ENCODE data around the gene APLP1.
"Not testable (repeated sequence)": the region's sequence is repeated elsewhere in the genome, so short reads cannot be mapped to it uniquely, and the experiment has no call there.

Gene APLP1

DNA sequence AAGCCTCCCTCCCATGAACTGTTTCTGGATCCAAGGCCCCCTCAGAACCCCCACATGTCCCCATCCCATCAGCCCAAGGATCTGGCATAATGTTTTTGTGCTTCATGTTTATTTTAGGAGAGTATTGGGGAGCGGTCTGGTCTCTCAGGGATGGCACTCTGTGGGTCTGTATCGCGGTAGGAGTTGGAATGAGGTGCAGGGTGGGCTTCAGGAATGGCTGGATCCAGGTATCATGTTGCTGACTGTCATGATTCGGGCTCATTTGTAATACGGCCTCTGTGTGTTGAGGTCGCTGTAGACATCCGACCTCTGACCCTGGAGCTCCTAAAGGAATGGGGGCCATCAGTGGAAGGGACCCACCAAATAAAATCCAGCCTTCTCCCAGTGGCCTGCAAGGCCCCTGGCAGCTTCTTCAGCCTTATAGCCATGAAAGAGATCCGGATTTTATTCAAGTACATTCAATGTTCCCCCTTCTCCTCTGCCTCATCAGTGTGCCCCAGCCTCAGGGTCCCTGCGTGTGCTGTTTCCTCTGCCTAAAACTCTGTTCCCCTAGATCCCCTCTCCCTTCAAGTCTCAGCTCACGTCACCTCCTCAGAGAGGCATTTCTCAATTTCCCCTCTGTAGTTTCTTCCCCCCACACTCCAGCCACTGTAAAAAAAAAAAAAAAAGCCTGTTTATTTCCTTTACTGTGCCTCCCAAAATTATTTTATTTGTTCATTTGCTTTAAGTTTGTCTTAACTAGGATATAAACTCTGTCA is 36.1 kb downstream of the APLP1 start:
- DNase-seq (ENCODE audit: low read depth), result no peak

DNA sequence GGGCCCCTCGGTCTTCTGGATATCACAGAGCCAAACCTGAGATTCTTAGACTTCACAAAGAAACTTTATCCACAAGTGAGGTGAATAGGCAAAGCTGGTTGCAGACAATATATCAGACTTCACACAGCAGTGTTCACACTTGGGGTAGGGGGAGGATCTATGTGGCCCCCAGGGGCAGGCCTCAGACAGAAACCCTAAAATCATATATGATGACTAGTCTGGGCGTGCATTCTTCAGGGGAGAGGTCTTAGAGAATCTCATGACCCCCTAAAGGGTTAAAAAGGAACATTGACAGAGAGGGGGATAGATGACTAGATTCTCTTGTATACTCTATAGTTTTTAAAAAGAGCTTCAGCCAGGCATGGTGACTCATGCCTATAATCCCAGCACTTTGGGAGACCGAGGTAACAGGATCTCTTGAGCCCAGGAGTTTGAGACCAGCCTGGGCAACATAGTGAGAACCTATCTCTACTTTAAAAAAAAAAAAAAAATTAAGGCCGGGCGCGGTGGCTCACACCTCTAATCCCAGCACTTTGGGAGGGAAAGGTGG is 36.9 kb downstream of the APLP1 start:
- no peak for DNase-seq (ENCODE audit: low read depth)

DNA sequence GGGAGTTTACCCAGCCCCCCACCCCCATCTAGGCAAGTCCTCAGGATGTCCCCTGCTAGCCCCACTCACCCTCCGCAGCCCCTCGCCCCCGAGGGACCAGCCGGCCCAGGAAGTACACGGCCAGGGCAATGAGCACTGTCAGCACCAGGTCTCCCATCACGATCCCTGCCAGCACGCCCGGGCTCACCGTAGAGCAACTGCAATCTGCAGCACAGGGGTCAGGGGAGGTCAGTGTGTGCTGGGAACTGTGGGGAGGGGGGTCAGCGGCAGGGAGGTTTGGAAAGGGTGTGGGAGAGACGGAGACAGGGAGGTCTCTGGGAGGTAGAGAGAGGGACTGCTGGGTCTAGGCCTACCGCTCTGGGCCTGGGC is 39.0 kb downstream of the APLP1 start:
- DNase-seq (ENCODE audit: low read depth), result no peak

DNA sequence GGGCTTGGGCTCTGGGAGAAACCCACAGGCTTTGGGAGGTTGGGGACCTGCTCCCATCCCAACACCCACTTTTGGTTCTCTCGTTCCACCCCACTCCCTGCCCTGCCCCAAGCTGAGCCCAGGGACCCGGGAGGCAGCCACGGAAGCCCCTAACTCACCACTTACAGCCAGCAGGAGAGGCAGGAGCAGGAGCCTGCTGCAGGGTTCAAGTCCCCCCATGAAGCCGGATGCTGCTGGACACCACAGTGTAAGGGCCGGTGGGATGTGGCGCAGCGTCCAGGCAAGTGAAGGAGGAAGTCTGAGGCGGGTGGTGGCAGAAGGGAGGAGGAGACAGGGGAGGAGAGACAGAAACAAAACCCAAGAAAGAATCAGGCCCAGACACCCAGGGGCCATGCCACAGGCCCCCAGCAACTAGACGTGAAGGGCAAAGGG is 39.7 kb downstream of the APLP1 start, which contains the start of gene TYROBP:
Gene TYROBP (minus strand): TSS at position 286 of the 432 bp plus-strand sequence. CDS start 67 bp downstream, at position 219.
- DNase-seq (ENCODE audit: low read depth), result no peak

DNA sequence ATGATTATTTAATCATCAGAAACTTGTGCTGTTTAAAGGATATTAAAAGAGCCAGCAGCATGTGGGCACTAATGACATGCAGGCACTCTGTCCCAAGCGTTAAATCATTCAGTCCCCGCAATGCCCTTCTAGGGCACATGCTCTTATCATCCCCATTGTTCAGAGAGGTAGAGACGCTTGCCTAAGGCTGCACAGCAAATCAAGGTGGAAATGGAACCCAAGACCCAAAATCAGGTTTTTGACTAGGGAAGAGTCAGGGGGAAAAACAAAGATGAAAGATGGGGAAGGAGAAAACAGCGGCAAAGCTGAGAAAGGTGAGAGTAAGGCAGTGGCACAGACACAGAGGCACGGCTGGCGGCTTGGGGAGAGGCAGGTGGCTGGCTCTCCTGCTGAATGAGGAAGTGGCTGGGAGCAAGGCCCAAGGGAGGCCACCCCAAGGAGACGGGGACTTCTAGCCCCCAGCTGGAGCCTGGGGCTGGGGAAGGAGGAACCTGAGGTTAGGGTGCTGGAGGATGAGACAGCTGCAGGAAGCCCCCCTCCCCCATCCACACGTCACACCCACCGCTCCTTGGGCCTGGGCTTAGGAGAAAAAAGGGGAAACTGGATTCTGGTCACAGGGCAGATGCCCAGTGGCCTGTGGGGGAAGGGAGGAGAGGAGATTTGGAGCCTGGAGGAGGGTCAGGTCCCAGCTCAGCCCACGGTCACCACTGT is 40.8 kb downstream of the APLP1 start:
- DNase-seq (ENCODE audit: low read depth), result no peak

DNA sequence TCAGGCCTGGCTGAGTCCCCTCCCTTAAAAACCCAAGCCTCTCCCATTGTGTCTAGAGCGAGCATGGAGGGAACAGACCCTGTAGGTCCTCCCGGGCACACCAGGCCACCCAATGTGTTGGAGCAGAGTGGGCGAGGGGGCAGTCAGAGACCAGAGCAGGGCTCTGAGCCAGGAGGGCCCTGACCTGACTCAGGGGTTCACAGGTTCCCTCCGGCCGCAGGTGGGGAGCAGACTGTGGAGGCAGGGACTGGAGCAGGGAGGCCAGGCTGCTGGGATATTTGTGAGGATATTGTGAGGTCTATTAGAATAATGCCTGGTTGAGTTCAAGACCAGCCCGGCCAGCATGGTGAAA is 41.3 kb downstream of the APLP1 start:
- no peak for DNase-seq (ENCODE audit: low read depth)

DNA sequence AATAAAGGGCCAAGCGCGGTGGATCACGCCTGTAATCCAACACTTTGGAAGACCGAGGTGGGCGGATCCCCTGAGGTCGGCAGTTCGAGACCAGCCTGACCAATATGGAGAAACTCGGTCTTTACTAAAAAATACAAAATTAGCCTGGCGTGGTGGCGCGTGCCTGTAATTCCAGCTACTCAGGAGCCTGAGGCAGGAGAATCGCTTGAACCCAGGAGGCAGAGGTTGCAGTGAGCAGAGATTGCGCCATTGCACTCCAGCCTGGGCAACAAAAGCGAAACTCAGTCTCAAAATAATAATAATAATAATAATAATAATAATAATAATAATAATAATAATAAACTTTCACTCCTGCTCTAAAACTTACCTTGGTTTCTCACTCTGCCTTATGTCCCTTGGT is 42.0 kb downstream of the APLP1 start:
- DNase-seq (ENCODE audit: low read depth), result not testable (repeated sequence)

DNA sequence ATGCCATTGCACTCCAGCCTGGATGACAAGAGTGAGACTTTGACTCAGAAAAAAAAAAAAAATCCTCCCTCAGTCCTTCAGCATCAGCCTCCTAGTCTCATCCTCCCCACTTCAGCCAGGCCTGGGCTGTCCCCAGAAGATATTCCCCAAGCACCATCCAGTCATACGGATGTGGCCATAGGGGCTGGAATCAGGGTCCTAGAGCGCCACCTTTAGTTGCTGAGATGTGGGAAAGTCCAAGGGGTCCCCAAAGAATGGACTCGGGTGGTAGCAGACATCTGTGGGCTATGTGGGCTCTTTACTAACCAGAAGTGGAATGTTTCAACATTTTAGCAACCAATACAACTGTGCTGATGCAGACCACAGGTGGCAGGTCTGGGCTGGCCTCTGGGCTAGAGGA is 42.8 kb downstream of the APLP1 start:
- DNase-seq (ENCODE audit: low read depth), result no peak

DNA sequence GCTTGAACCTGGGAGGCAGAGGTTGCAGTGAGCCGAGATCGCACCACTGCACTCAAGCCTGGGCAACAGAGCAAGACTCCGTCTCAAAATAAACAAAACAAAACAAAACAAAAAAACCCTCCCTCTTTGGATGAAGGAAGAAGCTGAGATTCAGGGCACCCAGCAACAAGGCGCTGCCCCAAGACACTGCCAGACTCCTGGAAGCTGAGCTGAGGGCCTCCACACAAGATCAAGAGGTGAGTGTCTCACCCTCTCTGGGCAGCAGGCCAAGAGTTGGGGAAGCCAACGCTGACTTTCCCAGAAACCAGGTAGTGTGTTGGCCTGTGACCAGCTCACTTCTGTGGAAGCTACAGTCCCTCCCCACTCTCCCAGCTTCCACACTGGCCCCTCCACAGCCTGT is 43.4 kb downstream of the APLP1 start:
- DNase-seq (ENCODE audit: low read depth), result no peak

DNA sequence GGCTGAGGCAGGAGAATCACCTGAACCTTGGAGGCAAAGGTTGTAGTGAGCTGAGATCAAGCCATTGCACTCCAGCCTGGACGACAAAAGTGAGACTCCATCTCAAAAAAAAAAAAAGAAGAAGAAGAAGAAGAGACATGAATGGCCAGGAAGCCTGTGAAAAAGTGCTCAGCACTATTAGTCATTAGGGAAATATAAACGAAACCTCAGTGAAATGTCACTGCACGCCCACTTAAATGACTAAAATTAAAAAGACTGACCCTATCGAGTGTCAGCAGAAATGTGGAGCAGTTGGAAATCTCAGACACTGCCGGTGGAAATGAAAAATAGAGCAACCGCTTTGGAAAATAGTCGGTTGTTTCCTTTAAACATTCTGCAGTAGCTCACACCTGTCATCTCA is 45.2 kb downstream of the APLP1 start:
- DNase-seq (ENCODE audit: low read depth), result no peak

DNA sequence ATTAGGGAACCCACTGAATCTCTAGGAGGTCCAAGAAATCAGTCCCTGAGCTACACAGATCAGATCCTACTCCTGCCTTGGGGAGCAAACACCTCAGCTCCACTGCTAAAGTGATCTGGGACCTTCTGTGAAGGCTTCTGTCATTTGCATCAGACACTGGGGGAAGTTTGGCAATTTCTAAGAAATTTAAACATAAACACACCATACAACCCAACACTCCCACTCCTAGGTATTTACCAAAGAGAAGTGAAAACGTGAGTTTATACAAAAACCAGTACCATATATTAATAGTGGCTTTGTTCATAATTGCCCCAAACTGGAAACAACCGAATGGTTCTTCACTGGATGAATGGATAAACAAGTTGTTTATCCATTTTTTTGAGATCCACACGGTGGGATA is 47.1 kb downstream of the APLP1 start:
- DNase-seq (ENCODE audit: low read depth), result no peak

DNA sequence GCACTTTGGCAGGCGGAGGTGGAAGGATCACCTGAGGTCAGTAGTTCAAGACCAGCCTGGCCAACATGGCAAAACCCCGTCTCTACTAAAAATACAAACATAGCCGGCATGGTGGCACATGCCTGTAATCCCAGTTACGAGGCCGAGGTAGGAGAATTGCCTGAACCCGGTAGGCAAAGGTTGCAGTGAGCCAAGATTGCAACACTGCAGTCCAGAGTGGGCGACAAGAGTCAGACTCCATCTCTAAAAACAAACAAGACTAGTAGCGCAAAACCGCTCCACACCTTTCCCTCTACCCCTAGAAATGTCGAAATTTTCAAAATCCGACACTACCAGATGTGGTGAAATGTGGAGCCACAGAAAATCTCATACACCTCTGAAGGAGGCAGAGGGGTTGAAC is 50.9 kb downstream of the APLP1 start:
- no peak for DNase-seq (ENCODE audit: low read depth)

DNA sequence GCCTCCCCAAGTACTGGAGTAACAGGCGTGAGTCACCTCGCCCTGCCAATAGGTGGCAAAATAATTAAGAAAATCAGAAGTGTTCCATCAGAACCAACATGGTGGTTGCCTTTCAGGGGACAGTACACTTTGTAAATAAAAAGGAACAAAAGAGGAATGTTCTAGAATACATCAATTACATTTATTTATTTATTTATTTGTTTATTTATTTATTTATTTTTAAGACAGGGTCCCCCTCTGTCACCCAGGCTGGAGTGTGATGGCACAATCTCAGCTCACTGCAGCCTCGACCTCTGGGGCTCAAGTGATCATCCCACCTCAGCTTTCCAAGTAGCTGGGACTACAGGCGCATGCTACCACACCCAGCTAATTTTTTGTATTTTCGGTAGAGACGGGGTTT is 52.6 kb downstream of the APLP1 start:
- DNase-seq (ENCODE audit: low read depth), result no peak

DNA sequence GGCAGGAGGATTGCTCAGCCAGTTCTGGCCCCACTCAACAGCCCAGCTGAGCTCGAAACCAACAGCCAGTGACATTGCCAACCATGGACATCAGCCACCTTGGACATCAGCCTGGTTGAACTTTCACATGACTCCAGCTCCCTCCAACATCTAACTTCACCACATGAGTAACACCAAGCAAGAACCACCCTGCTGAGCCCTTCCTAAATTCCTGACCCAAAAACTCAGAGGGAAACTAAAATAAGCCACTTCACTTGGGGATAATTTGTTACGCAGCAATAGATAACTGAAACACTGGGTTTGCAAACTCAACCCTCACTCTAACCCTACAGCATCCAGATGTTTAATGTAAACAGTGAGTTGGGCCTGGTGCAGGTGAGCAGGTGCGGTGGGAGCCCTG is 57.1 kb downstream of the APLP1 start:
- DNase-seq (ENCODE audit: low read depth), result no peak

DNA sequence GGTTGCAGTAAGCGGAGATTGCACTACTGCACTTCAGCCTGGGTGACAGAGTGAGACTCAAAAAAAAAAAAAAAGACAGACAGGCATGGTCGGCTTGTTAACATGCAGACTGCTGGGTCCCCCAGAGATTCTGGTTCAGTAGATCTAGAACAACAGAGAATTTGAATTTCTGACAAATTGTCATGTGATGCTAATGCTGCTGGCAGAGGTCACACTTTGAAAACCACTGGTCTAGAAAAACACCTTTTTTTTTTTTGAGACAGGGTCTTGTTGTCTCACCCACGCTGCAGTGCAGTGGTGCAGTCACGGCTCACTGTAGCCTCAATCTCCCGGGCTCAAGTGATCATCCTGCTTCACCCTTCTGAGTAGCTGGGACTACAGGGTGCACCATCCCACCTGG is 60.1 kb downstream of the APLP1 start:
- no peak for DNase-seq (ENCODE audit: low read depth)
